Neutrophil (primary cell): ENCODE measurements around the gene CYSRT1.

ENCODE experiments used
- H3K27ac ChIP-seq: fragments of 200-600 bp; sonication (generic); 2 replicates; pipeline ENCODE4 v1.5.1; 2016; ENCODE audit warnings: mild to moderate bottlenecking, moderate library complexity
- H3K27me3 ChIP-seq: fragments of 200-600 bp; sonication (generic); 2 replicates; pipeline ENCODE4 v1.6.0; 2016; ENCODE audit warnings: mild to moderate bottlenecking
- H3K36me3 ChIP-seq: fragments of 200-600 bp; sonication (generic); 2 replicates; pipeline ENCODE4 v1.5.1; 2017
- H3K4me1 ChIP-seq, 2 experiments: fragments of 200-600 bp in 1 of 2; sonication (generic) in 1 of 2; 1 replicate in 1 of 2; 2 replicates in 1 of 2; pipeline versions ENCODE4 v1.5.1 to v1.6.1; 2013 to 2016; ENCODE audit warnings: low read depth in 1 of 2, low read length in 1 of 2, mild to moderate bottlenecking in 1 of 2, moderate library complexity in 1 of 2; ENCODE audit not compliant: control insufficient read depth in 1 of 2, insufficient read depth in 1 of 2
- H3K4me3 ChIP-seq, 2 experiments: fragments of 200-600 bp in 1 of 2; sonication (generic) in 1 of 2; 1 replicate in 1 of 2; 2 replicates in 1 of 2; pipeline ENCODE4 v1.5.1; 2013 to 2016; ENCODE audit warnings: low read depth in 1 of 2, low read length in 1 of 2, mild to moderate bottlenecking in 1 of 2, moderate library complexity in 1 of 2
- H3K9me3 ChIP-seq: fragments of 200-600 bp; sonication (generic); 2 replicates; pipeline ENCODE4 v1.5.1; 2016
- CTCF ChIP-seq: fragments of 200-600 bp; sonication (generic); IDR thresholded peaks from 2 replicates; pipeline ENCODE4 v1.5.1; 2016; ENCODE audit warnings: antibody characterized with exemption

CYSRT1 gene

GRCh38 chr9:137217276-137218211 is 7.4 kb upstream of the CYSRT1 start:
- no peak for TF ChIP-seq CTCF
- no peak overlapping the region for H3K27ac ChIP-seq
- peaks cover 60% of the 10 kb centered on the region for H3K36me3 ChIP-seq
- H3K4me3 ChIP-seq, result no peak overlapping the region
- peaks cover 4 to 10% of the 10 kb centered on the region in 2 experiments for H3K4me1 ChIP-seq
- H3K9me3 ChIP-seq, result no peaks in the 10 kb centered on the region
- H3K27me3 ChIP-seq, result peaks cover 27% of the 10 kb centered on the region

GRCh38 chr9:137218212-137218753 is 6.7 kb upstream of the CYSRT1 start:
- Histone ChIP-seq H3K4me1 (peaks cover 10 to 17% of the 10 kb centered on the region in 2 experiments), H3K27ac (no peak overlapping the region), H3K27me3 (peaks cover 33% of the 10 kb centered on the region), H3K9me3 (no peaks in the 10 kb centered on the region), H3K36me3 (peaks cover 52% of the 10 kb centered on the region), H3K4me3 (no peak overlapping the region)
- no peak for TF ChIP-seq CTCF

- Histone ChIP-seq H3K4me1 (peaks cover 12 to 20% of the 10 kb centered on the region in 2 experiments), H3K36me3 (peaks cover 47% of the 10 kb centered on the region), H3K27me3 (peaks cover 33% of the 10 kb centered on the region), H3K9me3 (no peaks in the 10 kb centered on the region), H3K27ac (no peak overlapping the region), H3K4me3 (no peak overlapping the region)
- no peak for TF ChIP-seq CTCF
These were observed 6.2 kb upstream of the CYSRT1 start for GRCh38 chr9:137218754-137219271.

GRCh38 chr9:137219757-137220316 is 5.1 kb upstream of the CYSRT1 start:
- Histone ChIP-seq H3K4me1 (peaks cover 15 to 30% of the 10 kb centered on the region in 2 experiments), H3K27ac (no peak overlapping the region), H3K36me3 (peaks cover 37% of the 10 kb centered on the region), H3K27me3 (peaks cover 40% of the 10 kb centered on the region), H3K4me3 (no peak overlapping the region), H3K9me3 (no peaks in the 10 kb centered on the region)
- TF ChIP-seq CTCF, result no peak

- H3K4me1 ChIP-seq, result peaks cover 15 to 30% of the 10 kb centered on the region in 2 experiments
- H3K27me3 ChIP-seq, result peaks cover 46% of the 10 kb centered on the region
- H3K9me3 ChIP-seq, result no peaks in the 10 kb centered on the region
- H3K36me3 ChIP-seq, result peaks cover 30% of the 10 kb centered on the region
- H3K27ac ChIP-seq, result no peak overlapping the region
- TF ChIP-seq CTCF, result no peak
- no peak overlapping the region for H3K4me3 ChIP-seq
These were observed 4.5 kb upstream of the CYSRT1 start for GRCh38 chr9:137220317-137221094.
